Astrocyte (in vitro differentiated cells and primary cell): ENCODE data around the gene CCDC85B.

Experiments
- CTCF ChIP-seq: IDR thresholded peaks from 2 replicates; pipeline ENCODE4 v1.5.1; 2011; ENCODE audit warnings: low read depth, mild to moderate bottlenecking, inconsistent platforms, low read length, moderate library complexity; ENCODE audit not compliant: insufficient read depth
- EZH2 ChIP-seq: IDR thresholded peaks from 2 replicates; pipeline ENCODE4 v1.6.1; 2012; ENCODE audit warnings: mild to moderate bottlenecking, low read length, inconsistent platforms; ENCODE audit not compliant: insufficient read depth

DNA sequence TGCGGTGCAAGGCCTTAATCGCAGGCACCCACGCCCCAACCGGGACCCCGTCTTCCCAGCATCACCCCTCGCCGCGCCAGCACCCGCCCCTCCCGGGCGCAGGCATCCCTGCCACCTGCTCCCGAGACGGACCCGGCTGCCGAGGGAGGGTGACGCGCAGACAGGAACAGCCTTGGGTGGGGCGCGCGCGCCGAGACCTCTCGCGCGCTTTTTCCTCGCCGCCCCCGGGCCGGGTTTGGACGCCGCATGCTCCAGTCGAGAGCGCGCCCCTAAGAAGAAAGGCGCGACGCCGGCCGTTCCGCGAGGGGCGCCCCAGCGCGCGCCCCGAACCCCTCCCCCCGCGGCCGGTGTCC, 33.0 kb upstream of the CCDC85B start:
- TF ChIP-seq CTCF (no peak), EZH2 (no peak)
